Testis (tissue), 2 donors: Measurements from ENCODE around the gene PDPK1.
"Not testable (repeated sequence)": the region's sequence is repeated elsewhere in the genome, so short reads cannot be mapped to it uniquely, and the experiment has no call there.

Source experiments
- POLR2A ChIP-seq: fragments of 450-650 bp; IDR thresholded peaks from one replicate; pipeline ENCODE4 v1.6.1; 2017; ENCODE audit warnings: antibody characterized with exemption, mild to moderate bottlenecking, moderate library complexity
- TF ChIP-seq, protein P1 (sequence below), 3 experiments: fragments of 450-650 bp in 2 of 3; fragments of 200-600 bp in 1 of 3; sonication (generic) in 1 of 3; IDR thresholded peaks; one replicate each; pipeline ENCODE4 v1.5.1; 2016 to 2019; ENCODE audit warnings: antibody characterized with exemption in 3 of 3, mild to moderate bottlenecking in 2 of 3, moderate library complexity in 1 of 3

DNA sequence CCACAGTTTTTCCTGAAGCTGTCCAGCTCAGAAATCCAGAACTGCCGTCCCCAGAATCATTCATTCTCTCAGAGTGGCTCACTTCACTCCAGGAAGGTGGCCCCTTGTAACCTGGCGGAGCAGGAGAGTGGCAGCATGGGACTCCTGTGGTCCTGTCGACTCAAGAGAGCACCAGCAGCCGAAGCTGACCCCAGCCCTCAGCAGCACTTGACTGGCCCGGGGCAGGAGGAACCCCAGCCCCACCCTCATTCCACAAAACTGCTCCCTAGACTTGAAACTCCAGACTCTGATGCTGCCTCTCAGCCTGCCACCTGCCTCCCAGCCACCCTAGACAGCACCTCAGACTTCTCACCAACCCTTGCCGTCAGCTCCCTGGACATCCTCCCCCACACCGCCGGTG, 83.6 kb downstream of the PDPK1 start:
- TF ChIP-seq, protein P1, sequence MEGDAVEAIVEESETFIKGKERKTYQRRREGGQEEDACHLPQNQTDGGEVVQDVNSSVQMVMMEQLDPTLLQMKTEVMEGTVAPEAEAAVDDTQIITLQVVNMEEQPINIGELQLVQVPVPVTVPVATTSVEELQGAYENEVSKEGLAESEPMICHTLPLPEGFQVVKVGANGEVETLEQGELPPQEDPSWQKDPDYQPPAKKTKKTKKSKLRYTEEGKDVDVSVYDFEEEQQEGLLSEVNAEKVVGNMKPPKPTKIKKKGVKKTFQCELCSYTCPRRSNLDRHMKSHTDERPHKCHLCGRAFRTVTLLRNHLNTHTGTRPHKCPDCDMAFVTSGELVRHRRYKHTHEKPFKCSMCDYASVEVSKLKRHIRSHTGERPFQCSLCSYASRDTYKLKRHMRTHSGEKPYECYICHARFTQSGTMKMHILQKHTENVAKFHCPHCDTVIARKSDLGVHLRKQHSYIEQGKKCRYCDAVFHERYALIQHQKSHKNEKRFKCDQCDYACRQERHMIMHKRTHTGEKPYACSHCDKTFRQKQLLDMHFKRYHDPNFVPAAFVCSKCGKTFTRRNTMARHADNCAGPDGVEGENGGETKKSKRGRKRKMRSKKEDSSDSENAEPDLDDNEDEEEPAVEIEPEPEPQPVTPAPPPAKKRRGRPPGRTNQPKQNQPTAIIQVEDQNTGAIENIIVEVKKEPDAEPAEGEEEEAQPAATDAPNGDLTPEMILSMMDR (IDR thresholded peaks at IDR 0.05): not testable (repeated sequence)
- TF ChIP-seq POLR2A: not testable (repeated sequence)
